NCI-H2081 treated with DMSO at 0.1 percent for 48 hours (cell line): ENCODE results near the gene ESYT1.
"Not testable (repeated sequence)": the region's sequence is repeated elsewhere in the genome, so short reads cannot be mapped to it uniquely, and the experiment has no call there.

Source experiments
- DNase-seq: peaks from one replicate; lab custom pipeline; 2025; lab: John Stamatoyannopoulos, UW

ESYT1 gene

DNA sequence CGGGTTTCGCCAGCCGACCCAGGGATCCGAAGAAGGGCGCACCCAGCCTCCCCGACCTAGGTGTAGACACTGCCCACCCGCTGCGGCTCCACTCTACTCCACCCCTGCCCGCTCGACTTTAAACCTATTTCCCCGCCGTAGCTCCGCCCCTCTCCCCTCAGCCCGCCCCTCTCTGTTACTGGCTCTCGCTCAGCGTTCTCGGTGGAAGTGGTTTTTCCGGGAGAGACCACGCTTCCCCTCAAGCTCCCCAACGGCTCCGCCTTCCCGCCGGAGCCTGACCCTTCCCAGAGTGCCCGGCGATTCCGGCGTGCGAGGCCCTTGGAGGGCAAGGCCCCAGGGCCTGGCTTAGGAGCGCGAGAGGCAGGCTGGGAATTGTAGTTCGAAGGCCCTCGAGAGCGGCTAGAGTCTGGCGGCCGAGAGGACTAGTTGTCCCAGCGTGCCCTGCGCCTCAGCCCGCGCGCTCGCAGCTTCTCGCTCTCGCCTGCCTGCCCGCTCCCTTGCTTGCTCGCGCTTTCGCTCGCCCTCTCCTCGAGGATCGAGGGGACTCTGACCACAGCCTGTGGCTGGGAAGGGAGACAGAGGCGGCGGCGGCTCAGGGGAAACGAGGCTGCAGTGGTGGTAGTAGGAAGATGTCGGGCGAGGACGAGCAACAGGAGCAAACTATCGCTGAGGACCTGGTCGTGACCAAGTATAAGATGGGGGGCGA, 23.8 kb upstream of the ESYT1 start, which contains the start of gene PA2G4:
Gene PA2G4, plus strand, starts transcription at position 451 of the 706 bp plus-strand sequence. Its CDS starts 179 bp downstream, at position 630.
- DNase-seq: peak; percentile 94

DNA sequence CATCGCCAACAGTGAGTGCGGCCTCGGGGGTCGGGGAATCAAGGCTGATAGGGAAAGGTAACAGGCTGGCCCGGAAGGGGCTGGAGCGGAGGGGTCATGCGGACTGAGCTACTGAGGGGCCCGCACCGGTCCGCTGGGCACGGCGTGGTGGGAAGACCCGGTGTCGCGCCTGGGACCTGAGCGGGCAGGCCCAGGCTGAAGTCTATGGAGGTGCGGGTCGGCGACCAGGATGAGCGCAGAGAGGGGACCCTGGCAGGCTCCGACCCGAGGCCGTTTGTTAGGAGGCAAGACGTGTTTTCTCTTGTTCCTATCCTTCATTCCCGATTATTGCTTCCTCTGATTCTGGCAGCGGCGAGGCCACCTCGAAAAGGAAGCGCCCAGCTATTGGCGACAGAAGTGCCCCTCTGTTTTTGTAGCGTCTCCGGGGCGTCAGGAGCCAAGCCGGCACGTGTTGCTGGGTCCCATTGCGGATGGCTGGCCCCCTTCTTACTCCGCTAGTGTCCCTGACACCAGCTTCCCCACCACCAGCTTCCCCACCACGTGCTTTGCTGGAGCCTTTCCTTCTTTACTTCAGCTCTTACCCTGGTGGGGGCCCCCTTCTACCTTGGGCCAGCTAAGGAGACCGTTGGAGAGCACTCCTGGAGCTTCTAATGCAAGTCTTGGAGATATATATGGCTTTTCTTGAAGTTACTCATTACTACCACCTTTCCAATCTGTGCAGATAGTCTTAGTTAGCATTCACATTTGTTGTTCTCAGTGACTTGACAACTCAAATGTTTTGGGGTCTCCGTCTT, 23.1 kb upstream of the ESYT1 start:
- DNase-seq: no peak

DNA sequence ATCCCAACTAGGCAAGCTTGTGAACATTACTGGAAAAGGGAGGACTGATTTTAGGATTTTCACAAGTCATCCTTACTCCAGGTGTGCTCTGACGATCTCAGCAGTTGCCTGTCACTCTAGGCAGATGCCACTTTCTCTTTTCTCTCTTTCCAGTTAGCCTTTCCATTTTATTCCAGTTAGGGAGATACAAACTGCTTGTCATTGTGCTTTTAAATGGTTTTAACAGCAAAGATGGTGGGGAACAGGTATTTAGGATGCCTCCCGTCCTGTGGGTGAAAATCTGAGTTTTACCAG, 22.5 kb upstream of the ESYT1 start:
- DNase-seq: no peak

DNA sequence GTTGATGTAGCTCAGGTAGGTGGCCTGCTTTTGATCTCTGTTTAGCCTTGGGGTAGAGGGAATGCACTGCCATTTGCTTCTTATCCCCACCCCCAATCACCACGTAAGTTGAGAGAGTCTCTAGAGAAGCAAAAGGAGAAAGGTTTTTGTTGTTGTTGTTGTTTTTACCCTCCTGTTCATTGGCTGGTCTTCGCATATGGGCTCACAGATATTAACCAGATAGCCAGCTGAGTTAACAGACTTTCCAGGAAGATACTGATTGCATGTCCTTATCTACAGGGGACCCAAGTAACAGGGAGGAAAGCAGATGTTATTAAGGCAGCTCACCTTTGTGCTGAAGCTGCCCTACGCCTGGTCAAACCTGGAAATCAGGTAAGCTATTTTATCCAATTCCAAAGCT, 20.8 kb upstream of the ESYT1 start:
- DNase-seq: no peak

DNA sequence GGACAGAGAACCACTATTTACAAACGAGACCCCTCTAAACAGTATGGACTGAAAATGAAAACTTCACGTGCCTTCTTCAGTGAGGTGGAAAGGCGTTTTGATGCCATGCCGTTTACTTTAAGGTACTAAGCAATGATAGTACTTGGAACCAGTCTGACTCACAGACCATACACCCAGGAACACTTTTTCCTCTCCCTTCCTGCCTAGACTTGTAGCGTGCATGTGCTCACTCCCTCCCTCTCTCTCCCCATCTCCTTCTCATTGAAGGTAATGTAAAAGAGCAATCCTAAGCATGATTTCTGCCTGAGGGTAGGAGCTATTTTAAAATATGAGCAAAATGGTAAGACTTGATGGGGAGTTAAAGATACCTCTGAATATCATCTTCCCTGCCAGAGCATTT, 17.5 kb upstream of the ESYT1 start:
- no peak for DNase-seq

DNA sequence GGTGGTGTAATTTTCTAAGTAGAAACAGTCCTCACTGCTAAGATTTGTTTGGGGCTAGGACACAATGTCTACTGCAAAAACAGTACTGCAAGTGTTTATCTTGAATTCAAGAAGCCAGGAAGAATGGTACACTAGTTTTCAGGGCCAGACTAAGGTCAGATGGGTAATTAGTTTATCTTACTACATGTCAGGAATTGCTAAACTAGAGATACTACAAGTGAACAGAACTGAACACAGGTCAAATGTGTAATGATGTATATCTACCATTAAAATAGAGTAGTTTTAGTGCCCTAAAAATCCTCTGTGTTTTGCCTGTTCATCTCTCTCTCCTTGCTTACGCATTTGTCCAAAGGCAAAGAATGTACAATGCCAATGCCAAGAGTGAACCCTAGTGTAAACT, 14.0 kb upstream of the ESYT1 start:
- no peak for DNase-seq

DNA sequence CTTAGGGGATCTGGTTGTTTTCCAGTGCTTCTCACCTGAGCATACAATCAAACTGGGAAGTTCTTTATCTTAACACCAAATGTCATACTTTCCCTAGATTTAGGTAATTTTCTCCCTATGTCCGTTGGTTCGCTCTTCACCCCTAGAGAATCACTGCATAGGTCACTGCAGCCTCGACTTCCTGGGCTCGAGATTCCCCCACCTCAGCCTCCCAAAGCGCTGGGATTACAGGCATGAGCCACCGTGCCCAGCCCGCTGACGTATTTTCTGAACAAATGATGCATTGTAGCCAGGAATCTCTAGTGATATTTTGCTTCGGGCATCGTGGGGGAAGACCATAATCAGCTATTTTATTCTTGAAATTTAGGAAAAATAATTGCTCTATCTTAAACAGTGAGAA, 12.7 kb upstream of the ESYT1 start:
- DNase-seq: no peak

DNA sequence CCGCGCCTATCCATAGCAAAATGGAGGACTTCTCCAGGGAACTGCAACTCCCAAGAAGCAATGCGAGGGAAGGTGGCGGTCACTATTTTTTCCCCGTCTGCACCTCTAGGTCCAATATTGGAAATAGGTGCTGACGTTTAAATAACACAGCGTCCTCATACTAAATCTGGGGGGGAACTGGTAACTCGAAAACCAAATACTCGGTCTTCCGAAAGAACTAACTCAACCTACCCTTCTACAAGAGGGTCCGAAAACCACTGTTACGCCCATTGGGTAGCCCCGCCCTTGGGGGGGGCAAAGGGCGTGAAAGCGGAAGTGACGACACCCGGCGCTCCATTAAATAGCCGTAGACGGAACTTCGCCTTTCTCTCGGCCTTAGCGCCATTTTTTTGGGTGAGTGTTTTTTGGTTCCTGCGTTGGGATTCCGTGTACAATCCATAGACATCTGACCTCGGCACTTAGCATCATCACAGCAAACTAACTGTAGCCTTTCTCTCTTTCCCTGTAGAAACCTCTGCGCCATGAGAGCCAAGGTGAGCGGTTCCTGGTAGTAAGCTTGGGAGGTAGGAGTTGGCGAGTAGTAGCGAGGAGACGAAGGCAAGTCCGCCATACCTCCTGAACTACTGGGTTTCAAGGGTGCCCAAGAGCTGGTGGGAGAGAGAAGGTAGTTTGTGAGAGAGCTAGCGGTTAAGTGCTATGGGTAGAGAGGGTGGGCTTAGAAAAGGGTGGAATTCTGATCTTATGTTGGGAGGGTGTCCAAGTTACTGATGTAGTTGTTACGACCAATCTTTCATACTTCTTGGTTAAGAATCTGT, 11.6 kb upstream of the ESYT1 start, which contains the start of gene RPL41:
Gene RPL41, plus strand, starts transcription at position 367 of the 815 bp plus-strand sequence.
- DNase-seq: peak; percentile 92

DNA sequence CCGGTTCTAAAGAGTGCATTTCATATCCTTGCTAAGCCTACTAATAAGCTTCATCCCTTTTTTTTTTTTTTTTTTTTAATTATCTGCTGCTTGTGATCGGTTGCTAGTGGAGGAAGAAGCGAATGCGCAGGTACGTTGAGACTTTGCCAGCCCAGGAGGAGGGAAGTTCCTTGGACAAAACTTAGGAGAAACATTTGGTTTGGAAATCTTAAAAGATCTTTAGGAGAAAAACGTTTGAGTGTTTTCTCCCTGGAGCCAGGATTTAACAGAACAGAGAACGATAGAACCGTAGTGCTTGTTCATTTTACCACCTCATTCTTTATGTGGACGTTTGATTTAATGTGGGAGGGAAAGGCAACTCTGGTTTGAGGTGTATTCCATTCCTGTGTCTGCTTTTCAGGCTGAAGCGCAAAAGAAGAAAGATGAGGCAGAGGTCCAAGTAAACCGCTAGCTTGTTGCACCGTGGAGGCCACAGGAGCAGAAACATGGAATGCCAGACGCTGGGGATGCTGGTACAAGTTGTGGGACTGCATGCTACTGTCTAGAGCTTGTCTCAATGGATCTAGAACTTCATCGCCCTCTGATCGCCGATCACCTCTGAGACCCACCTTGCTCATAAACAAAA, 10.9 kb upstream of the ESYT1 start:
- DNase-seq: not testable (repeated sequence)

DNA sequence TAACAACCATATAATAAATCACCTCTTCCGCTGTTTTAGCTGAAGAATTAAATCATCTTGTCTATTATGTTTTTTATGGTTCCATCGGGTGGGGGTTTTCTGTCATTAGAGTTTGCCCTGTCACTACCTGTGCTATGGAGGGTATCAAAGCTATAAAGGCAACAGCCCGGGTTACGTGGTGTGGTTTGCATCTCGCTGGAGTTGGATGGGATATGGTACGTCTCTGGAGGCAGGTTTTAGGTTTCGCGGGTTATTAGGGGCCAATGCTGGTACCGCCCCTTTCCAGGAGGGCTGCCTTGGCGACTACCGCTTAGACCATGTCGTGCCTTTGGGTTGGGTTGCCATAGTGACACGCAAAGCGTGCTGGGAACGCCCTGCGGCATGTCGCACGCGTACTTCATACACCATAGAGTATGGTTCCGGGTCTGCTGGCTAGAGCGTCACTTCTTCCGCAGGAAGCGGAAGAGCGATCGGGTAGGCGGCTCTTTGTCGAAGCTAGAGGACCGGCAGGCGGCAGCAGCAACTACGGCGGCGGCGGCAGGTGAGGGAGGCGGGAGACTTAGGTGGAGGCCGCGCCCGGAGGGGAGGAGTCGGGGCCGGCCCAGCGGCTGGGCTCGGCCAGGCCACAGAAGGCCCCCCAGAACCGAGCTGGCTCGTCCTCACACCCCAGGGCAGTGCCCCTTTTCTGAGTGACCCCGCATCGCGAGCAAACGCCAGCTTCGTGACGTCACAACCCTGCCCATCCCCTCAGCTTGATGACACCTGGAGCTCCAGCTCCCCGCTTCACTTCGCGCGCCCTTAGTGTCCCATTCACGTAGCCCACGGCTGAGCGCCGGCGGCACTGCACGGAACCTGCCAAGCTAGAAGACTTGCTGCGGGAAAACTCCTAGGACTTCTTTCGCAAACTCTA, 10.0 kb upstream of the ESYT1 start, which contains the start of gene ZC3H10:
Gene ZC3H10, plus strand, starts transcription at position 489 of the 910 bp plus-strand sequence. CDS start 2,297 bp downstream, outside the sequence.
- DNase-seq: peak; percentile 96

DNA sequence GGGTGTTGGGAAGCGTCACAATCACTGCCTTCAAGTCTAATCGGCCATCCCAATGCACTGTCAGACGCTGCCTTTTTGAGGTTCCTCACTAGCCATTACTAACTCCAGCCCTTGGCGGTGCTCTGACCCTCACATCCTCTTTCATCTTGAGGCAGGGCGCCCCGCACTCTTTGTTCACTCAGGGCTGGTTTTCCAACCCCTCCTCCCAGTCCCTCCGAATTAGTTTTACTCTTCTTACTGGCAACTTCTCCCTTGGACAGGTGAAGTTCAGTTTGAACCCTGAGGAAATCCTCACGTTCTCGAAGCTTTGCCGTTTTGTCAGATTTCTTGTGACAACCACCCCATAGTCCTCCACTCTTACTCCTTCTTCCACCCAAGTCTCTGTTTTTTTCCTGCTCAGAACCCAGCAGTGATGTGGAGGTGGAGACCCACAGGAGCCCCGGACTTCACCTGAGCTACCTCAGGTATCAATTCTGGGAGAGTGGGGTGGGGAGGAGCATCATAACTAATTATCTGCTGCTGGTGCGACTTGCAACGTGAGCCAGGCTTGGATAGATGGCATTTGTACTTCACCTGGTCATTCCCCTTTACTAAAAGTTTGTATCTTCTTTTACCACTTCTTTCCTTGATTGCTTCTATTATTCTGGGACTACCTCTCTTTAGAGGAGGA, 9.2 kb upstream of the ESYT1 start:
- DNase-seq: no peak

DNA sequence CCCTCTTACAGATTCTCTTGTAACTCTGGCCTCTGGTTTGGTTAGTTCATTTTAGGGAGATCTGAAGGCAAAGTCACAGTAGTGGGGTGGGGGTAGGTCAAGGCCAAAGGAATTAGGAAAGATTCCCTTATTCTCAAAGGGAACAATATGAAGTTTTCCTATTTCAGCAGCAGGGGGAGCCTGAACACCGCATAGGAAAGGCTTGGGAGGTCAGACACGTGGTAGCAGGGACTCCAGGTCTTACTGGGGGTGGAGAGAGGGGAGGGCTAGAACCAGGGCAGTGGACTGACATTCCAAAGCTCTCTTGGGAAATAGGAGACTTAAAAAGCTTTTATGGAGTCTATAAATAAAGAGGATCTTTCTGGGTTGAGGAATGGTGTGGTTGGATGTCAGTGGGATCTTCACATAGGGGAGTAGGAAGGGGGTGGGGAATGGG, 8.7 kb upstream of the ESYT1 start:
- DNase-seq: peak; percentile 40

DNA sequence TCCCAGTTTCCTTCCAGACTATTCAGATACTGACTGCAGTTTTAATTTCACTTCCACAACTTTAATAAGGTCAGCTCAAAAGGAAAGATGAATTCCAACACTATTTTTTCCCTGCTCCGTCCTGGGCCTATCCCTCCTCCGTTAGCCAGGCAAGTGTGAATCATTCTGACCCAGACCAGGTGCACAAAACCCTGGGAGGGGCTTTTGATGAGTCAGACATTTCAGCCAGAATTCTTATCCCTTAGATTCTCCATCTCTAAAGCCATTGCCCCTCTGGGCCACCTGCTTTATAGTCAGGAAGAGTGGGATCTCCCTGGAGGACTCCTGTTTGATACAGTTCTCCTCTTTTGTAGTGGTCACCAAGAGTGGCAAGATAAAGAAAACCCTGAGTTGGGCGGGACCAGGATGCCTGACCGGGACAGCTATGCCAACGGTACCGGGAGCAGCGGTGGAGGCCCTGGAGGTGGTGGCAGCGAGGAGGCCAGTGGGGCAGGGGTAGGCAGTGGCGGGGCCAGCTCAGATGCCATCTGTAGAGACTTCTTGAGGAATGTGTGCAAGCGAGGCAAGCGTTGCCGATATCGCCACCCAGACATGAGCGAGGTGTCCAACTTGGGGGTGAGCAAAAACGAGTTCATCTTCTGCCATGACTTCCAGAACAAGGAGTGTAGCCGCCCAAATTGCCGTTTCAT, 7.8 kb upstream of the ESYT1 start:
- DNase-seq: no peak

DNA sequence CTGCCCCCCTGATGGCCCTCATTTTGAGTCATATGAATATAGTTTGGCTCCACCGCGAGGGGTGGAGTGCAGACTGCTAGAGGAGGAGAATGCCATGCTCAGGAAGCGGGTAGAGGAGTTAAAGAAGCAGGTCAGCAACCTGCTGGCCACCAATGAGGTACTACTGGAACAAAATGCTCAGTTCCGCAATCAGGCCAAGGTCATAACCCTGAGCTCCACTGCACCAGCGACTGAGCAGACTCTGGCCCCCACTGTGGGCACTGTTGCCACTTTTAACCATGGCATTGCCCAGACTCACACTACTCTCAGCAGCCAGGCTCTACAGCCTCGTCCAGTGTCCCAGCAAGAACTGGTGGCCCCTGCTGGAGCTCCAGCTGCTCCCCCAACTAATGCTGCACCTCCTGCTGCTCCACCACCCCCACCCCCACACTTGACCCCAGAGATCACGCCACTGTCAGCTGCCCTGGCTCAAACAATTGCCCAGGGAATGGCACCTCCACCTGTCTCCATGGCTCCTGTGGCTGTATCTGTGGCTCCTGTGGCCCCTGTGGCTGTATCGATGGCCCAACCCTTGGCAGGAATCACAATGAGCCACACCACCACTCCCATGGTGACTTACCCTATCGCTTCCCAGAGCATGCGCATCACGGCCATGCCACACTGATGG, 6.7 kb upstream of the ESYT1 start:
- DNase-seq: no peak

DNA sequence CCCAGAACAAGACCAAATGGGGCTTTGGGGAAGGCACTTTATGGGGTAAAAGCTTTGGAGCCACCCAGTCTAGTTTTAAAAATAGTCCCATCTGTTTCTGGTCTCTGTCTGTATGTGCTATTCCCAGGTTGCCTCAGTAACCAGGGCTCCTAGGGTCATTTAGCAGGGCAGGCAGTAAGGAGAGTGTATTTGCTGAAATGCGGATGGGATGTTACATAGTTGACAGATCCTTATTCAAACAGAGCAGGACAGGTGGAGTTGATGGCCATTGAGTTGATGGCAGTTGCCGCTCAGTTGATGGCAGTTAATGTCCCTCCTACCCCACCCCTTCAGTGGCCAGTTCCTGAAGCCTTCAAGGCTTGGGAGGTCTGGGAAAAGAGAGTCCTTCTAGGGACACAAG, 5.4 kb upstream of the ESYT1 start:
- no peak for DNase-seq

DNA sequence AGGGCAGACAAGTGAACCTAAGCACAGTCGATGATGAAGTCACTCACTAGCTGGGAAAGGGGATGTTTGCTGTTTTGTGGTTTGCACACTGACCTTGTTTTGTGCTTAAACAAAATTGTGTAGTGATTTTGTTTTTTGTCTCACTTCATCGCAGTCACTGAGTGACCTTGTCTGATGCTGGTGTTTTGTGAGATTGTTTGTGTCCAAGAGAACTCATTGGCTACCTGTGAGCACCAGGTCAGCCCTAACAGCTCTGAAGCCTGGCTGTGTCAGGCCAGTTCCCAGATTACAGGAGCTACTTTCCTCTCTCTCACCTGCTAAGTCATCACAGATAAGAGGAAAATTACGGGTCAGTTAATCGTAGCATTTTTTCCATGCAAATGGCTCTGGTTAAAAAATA, 3.9 kb upstream of the ESYT1 start:
- DNase-seq: no peak

DNA sequence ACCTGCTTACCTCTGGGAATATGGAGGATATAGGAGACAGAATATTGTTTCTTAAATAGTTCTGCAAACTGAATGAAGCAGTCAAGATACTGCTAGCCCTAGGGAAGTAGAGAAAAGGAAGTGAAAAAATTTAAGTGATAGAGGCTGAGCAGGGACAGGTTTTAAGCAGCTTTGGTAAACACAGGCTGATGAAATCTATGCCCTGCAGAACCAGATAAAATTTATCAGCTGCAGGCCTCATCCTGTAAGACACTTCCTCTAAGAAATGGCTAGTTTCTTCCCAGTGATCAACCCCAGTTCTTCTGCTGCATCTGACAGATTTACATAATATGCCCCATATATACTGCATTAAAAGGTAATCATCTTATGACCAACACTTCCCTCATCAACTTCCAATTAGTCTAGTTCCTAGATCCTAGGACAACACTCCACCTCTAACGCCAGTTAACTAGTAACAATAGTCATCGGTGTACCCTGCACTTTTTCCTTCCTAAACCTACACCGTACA, 1.3 kb upstream of the ESYT1 start:
- no peak for DNase-seq

DNA sequence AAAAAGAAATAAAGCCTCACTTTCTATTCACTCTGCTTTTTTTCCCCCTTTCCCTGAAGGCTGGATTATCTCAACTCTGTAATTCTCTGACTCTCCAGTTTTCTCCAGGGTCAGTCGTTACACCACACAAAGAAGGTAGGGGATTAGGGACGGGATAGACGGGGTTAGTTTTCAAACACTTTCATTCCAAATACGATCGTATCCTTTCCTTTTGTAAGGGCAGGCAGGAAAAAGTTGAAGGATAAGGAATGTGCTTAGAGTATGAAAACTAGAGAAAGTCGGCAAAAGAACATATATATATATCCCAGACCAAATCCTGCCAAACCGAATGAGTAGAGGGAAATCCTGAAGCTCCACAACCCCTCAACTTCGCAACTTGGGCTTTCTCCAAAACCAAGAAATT, 581 bp upstream of the ESYT1 start:
- DNase-seq: no peak

DNA sequence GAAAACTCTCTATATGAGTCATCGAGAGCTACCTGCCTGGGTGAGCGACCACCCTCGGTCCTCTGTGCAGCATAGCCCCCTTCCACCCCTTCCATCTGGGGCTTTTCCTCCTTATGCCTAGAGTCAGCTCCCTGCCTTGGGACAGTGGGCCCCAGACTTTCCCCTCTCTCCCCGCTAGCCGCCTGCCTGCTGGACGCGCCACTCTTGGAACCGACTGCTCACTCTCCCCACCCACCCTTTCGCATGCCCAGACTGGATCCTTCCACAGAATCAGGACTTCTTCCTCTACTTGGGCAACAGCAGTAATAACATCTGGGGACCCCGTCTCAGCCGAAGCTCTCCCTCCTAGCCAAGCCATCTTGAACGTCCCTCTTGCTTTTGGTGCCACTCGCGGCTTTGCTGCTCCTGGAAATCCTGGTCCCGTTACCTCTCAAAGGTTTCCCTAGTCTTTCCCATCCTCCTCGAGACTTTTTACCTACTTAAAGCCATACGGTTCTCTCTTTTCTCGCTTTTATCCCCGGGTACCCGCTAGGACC, 671 bp downstream of the ESYT1 start:
- DNase-seq: no peak
